ENCODE measurements around the gene ADH7.

DNA sequence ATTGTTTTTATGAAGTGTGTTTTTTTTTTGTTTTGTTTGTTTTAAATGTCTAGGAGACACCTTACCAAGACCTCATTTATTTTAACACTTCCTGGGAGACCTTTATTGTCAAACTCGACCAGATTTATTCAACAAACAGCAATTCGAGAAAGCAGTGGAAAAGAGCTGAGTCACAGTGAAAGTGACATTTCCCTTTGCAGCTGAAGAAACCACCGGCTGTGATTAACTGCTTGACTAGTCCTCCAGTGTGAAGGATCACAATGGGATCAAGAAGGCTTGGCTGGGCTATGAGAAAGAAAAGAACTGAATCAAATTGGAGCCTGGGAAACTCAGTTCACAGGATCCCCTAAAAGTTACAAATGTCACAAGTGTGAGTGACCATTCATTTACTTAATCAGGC lies 11.9 kb upstream of the ADH7 start:
- TF ChIP-seq, protein P1, sequence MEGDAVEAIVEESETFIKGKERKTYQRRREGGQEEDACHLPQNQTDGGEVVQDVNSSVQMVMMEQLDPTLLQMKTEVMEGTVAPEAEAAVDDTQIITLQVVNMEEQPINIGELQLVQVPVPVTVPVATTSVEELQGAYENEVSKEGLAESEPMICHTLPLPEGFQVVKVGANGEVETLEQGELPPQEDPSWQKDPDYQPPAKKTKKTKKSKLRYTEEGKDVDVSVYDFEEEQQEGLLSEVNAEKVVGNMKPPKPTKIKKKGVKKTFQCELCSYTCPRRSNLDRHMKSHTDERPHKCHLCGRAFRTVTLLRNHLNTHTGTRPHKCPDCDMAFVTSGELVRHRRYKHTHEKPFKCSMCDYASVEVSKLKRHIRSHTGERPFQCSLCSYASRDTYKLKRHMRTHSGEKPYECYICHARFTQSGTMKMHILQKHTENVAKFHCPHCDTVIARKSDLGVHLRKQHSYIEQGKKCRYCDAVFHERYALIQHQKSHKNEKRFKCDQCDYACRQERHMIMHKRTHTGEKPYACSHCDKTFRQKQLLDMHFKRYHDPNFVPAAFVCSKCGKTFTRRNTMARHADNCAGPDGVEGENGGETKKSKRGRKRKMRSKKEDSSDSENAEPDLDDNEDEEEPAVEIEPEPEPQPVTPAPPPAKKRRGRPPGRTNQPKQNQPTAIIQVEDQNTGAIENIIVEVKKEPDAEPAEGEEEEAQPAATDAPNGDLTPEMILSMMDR (IDR thresholded peaks at IDR 0.05; ENCODE audit: low read depth, low read length) = no peak
- TF ChIP-seq MAX (IDR thresholded peaks at IDR 0.05; ENCODE audit: low read depth, low read length) = no peak
- TF ChIP-seq POLR2A (IDR thresholded peaks at IDR 0.05; ENCODE audit: extremely low read depth, insufficient read length) = no peak
- TF ChIP-seq MYC (IDR thresholded peaks at IDR 0.05; ENCODE audit: low read depth, low read length) = no peak

Data from NB4 (cell line).